HG03457 (cell line): ENCODE results near the gene MISP3.

Source experiments
- ATAC-seq: cut with Tn5 transposase; IDR thresholded peaks from one replicate; pipeline ENCODE4 v1.9.1; 2021; ENCODE audit warnings: moderate number of reproducible peaks; ENCODE audit not compliant: unreplicated experiment

MISP3 gene

DNA sequence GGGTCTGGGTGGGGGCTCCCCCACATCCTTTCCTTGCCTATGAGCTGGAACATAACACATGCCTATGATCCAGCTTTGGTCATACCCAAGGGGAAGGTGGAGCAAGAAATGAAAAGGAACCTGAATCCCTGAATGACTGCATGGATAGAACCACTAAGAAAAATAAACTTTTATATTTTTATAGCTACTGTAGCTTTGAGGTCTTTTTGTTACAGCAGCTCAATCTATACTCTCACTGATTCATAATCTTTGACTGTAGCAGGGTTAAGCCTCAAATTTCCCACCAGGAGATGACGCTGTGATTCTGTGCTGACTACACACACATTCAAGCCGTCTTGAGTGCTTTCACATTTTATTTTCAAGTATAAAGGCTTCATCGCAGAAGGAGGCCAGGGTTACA, 19.6 kb upstream of the MISP3 start:
- no peak for ATAC-seq

DNA sequence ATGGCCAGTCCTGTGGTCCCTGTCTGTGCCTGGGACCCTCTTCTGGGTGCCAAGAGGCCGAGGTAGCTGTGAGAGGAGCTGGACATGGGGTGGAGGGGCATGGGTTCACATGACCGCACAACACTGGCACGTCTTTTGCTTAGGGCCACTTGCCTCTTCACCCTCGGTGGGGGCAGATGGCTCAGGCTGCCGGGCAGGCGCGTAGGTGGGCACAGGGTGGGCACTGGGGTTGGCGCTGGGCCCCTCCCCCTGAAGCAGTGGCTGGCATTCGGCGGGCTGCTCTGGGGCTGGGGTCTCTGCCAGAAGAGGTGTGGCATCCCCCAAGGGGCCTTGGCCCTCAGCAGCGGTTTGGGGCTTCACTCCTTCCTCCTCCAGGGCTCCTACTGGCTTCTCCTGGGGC, 19.1 kb upstream of the MISP3 start:
- ATAC-seq = no peak

DNA sequence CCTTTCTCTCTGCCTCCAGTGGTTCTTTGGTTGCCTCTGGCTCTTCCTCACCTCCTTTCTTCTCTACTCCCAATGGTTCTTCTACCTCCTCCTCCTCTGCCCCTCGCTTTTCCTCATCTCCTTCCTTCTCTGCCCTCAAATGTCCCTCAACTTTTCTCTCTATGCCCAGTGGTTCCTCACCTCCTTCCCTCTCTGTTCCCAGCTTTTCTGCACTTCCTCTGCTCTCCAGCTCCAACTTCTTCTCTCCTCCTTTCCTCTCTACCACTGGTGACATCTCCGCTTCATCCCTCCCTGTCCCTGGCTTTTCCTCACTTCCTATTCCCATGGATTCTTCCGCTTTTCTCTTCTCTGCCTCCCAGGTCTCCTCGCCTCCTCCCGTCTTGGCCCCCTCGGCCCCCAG, 18.5 kb upstream of the MISP3 start:
- no peak for ATAC-seq

DNA sequence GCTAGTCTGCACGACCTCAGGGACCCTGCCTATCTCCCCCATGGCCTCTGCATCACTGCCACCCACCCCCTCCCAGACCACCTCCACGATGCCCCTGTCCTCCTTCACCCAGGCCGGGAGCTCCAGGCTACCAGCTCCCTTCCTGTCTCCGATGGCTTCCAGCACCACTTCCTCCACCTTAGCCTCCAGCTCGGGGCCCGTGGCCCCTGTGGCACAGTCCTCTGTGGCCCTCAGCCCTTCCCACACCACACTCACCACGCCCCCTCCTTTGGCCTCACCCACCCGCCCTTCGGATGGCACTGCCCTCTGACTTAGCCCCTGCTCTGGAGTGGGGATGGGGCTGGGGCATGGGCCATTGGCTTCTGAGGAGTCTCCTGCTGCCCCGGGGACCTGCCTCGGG, 17.9 kb upstream of the MISP3 start:
- ATAC-seq = no peak

DNA sequence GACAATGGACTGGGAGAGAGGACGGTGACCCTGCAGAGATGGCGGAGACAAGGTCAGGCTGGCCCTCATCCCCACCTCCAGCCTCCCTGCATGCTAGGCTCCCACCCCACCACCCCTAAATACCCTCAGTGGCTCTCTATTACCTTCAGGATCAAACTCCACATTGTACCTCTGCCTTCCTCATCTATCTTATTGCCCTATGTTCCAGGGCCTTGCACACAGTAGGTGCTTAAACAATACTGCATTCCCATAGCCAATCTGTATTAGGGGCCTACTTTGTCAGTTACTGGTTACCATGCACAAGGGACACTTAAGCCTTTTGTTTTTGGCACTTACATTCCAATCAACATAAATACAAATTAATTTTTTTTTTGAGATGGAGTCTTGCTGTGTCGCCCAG, 17.2 kb upstream of the MISP3 start:
- no peak for ATAC-seq

DNA sequence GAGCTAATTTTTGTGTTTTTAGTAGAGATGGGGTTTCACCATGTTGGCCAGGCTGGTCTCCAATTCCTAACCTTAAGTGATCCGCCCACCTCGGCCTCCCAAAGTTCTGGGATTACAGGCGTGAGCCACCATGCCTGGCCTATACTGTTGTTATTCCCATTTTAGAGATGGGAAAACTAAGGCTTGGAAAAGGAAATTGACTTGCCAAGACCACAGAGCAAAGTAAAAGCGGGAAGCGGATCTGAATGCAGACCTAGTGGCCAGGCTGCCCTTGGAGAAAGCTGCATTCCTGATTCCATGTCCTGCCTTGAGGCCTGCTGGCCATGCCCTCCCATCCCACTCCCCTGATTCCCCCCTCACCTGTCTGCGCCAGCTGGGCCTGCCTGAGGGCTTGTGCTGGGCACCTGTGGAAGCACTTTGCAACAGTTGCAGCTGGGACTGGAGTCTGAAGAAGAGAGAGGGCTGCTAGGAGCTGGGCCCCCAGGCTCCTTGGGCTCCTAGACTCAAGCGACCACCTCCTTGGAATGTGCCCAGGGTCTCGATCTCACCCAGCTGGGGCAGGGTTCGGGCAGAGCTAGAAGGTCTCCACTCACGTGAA, 16.4 kb upstream of the MISP3 start:
- ATAC-seq = no peak

DNA sequence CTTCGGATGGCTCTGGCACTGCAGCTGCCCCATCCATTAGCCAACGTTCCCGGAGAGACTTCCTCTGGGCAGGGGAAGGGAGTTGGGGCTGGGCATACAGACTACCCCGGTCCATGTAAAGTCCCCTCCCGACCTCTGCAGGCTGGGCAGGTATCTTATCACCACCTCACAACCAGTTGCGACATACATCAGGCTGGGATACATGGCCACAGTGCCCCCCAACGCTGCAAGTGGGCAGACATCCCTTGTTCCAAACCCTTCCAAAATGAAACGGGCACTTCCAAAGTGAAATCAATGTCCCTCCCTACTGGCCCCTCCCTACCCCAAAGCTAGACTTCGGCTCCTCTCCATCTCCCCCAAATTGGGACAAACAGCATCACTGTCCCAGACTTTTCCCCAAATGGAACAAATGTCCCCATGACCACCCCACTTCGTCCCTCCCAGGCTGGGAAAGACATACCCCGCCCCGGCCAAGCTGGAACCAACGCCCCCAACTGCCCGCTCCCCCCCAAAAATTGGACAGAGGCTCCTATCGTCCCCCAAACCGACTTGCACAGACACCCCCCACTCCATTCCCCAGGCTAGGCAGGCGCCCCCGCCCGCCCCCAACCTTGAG, 15.7 kb upstream of the MISP3 start:
- ATAC-seq = no peak

DNA sequence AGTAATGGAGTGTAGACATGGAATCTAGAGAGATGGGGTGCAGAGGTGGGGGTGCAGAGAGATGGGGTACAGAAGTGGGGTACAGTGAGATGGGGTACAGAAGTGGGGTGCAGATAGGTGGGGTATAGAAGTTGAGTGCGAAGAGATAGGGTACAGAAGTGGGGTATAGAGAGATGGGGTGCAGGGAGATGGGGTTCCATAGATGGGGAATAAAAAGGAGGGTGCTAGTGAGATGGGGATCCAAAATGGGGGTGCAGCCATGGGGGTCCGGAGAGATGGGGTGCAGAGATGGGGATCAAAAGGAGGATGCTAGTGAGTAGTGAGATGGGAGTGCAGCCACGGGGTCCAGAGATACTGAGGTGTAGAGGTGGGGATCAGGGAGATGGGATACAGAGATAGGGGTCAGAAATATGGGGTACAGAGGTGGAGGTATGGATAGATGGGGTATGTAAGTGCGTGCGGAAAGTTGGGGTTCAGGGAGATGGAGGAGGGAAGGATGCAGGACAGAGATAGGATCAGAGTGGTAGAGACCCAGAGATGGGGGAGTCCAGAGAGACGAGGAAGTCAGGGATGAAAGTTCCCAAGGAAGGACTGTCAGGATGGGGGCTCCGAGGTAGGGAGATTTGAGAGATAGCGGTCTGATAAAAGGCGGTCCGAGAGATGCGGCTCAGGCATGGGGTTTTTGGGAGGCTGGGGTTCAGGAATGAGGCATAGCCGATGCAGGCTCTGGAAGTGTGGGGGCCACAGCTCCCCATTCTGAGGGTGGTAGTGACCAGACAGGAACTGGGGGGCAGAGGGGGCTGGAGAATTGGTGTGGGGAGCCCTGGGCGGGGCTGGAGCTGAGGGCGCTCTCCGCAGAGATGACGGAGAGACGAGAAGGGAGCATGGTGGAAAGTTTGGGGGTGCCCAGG, 14.1 kb upstream of the MISP3 start:
- ATAC-seq = no peak

DNA sequence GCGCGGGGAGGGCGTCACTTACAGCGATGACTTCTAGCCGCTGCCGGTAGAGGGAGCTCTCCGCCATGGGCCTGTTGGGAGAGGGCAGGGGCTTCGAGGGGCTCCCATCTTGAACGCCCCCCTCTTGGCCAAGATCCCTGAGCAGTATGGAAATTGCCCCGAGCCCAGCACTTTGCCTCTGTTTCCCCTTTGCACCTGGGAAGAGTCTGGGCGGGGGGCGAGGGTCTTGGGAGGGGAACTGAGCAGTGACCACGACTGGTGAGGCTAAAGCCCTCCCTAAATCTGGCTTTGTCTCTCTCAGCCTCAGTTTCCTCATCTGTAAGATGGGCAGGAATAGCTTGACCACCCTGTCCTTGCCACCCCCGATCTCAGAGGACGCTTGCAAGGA, 13.5 kb upstream of the MISP3 start:
- ATAC-seq = no peak

DNA sequence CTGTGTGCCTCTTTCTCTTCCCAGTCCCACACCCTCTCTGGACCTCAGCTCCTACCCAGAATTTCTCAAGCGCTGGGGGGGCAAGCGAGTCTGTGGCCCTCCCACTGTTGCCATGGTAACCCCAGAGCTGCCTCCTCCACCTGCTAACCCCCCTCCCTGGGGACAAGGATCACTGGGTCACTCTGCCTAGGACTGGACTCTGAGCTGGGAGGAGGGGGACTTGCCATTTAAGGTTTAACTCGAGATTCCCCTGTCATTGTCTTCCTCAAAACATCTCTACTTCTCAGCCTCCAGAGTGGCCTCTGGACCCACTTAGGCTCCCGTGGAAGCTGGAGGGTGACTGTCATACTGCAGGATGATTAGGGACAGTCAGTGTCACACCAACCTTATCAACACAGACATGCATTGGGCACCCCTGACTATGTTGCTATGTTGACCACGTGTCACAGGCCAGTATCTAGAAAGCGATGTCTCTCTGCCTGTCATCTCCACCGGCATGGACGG, 12.9 kb upstream of the MISP3 start:
- ATAC-seq = no peak

DNA sequence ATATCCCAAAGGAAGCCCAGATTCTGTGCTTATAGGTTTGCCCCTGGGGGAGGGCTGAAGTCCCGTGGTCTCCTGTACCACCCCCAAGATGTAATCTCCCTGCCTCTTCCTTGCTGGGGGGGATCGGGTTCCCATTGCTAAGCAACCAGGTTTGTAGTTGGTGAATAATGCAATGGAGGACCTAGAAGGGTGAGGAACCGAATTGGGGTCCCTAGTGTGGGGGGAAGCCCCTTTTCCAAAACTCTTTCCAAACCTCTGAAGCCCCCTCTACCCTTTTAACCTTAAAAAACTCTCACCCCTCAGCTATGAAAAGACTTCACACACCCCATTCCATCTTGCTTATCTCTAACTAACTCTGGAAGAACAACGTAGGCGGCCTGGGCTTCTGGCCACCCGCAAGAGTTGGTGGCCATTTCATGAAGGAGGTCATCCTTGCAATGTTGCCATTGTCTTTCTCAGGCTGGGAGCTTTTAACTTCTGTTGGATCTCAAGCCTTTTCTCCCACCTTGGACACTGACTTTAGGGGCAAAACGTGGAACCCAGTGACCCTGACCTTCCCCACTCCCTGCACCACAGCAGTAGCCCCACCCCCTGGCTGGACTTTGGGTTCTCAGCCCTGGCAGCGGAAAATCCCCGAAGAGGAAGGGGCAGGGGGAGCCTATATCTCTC, 11.4 kb upstream of the MISP3 start:
- no peak for ATAC-seq

DNA sequence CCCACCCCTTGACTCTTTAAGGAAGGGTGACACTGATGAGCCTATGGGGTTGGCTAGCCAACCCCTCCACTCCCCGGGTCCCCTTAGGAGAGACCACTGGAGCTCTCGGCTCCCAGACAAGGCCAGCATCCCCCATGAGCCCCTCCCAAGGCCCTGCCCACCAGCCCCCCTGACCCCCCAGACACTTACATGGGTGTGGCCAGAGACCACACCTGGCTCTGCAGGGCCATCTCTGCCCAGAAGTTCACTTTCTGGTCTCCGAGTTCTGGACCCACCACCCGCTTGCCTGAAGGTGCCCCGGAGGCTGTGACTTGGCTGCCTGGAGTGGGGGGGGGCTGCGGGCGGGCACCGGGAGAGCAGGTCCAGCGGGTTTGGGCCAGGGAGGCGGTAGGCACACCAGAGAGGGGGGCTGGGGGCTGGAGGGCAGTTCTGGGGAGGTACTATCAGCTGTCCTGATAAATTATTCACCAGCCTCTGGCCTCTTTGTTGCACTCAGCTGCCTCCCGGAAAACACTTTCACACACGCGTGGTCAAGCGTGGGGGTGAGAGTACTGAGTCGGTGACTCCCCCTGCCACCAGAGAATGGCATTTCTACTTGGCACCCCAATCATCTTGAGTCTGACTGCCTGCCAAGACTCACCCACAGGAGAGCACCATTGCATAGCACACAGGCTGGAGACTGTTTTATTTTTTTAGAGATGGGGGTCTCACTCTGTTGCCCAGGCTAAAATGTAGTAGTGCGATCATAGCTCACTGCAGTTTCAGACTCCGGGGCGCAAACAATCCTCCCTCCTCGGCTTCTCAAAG, 10.6 kb upstream of the MISP3 start, which contains the start of gene PALM3:
TSS of gene PALM3 (minus strand) at position 326 of the 807 bp plus-strand sequence. CDS start at position 230, 96 bp downstream.
- ATAC-seq = no peak

DNA sequence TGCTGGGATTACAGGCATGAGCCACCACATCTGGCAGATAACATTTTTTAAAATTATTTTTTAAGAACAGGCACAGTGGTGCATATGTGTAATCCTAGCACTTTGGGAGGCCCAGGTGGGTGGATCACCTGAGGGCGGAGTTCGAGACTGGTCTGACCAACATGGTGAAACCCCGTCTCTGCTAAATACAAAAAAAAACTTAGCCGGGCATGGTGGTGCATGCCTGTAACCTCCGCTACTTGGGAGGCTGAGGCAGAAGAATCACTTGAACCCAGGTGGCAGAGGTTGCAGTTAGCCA, 10.1 kb upstream of the MISP3 start:
- no peak for ATAC-seq

DNA sequence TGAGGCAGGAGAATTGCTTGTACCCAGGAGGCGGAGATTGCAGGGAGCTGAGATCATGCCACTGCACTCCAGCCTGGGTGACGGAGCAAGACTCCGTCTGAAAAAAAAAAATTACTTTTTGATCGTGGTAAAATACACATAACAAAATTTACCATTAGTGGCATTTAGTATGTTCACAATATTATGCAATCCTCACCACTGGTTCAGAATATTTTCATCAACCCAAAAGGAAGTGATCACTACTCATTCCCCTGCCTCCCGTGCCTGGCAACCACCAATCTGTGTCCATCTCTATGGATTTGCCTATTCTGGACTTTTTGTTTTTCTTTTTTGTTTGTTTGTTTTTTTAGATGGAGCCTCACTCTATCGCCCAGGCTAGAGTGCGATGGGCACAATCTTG, 9.5 kb upstream of the MISP3 start:
- ATAC-seq = no peak

DNA sequence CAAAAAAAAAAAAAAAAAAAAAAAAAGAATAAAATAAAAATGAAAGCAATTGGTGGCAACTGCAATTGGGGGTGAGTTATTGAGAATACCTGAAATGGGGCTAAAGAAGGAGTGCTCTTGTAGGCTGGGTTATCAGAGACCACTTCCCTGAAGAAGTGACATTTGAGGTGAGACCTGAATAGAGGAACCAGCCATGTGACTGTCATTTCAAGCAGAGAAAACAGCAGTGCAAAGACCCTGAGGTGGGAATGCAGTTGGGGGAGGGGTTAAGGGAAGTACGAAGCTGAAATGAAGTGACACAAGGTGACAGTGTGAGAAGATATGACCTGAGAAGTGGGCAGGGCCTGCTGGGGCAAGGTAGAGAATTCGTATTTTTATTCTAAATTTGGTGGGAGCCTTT, 6.5 kb upstream of the MISP3 start:
- no peak for ATAC-seq

DNA sequence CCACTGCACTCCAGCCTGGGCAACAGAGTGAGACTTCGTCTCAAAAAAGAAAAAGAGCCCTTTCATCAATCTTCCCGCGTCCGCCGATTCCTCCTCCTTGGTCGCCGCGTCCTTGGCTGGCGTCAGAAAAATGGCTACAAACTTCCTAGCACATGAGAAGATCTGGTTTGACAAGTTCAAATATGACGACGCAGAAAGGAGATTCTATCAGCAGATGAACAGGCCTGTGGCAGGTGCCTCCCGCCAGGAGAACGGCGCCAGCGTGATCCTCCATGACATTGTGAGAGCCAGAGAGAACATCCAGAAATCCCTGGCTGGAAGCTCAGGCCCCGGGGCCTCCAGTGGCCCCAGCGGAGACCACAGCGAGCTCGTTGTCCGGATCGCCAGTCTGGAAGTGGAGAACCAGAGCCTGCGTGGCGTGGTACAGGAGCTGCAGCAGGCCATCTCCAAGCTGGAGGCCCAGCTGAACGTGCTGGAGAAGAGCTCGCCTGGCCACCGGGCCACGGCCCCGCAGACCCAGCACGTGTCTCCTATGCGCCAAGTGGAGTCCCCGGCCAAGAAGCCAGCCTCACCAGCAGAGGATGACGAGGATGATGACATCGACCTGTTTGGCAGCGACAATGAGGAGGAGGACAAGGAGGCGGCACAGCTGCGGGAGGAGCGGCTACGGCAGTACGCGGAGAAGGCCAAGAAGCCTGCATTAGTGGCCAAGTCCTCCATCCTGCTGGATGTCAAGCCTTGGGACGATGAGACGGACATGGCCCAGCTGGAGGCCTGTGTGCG, 2.1 kb upstream of the MISP3 start:
- no peak for ATAC-seq

DNA sequence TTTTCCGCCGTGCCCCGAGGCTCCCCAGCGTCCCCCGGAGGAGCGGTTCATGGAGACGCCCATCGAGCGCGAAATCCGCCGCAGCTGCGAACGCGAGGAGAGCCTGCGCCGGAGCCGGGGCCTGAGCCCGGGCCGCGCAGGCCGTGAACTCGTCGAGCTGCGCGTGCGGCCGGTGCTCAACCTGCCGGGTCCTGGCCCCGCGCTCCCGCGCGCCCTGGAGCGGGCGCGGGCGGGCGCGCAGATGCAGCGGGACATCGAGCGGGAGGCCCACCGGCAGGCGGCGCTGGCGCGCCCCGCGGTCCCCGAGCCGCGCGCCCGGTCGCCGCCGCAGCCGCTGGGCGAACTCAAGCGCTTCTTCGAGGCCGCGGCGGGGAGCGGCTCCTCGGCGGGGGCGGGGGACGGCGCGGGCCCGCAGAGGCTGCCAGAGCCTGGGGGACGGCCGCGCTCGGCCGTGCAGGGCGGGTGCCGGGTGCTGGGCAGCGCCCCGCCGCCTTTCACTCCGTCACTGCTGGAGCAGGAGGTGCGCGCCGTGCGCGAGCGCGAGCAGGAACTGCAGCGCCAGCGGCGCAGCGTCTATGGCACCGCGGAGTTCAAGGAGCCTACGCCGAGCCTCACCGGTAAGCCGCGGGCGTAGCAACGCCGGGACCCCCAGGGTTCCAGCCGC, 807 bp downstream of the MISP3 start:
- ATAC-seq = no peak

DNA sequence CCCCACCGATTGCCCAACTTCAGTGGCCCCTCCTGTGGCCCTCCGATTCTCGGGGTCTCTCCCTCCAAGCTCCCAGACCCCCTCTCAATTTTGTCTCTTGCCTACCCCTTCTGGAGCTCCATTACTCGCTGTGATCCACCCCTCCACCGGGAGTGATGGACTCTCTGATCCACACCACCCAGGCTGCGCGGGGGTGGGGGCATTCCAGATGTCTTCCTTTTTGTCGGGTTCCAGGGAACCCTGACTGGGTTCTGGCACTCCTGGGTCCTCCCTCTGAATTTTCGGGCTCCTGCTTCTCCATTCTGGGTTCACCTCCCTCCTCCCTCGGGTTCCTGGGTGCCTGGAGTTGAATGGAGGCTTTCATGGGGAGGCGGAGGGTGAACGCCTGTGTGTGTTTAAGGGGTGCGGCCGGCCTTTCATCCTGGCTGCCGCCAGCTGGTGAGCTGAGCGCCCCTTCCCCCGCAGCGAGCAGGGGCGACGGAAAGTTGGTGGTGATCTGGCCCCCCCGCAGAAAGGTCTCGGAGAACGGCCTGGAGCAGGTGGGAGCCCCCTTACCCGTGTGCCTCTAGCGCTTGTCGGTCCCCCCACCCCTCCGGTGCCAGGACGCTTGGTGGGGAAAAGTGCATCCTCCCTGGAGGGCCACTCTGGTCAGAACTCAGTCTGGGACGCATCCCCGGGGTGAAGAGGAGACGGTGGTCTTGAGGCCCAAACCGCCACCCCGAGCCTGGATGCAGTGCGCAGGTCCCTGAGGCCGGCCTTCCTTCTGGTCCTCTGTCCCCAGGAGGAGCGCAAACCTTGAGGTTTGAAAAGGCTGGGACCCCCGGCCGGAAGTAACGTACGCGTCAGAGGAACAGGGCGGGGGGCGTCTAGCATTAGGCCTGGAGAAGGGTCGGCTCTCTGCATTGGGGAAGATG, 1.6 kb downstream of the MISP3 start:
- ATAC-seq = no peak
